Thyroid gland (tissue), 4 donors: ENCODE results near the gene MIA2.

Experiments used
- POLR2A ChIP-seq, 2 donors: fragments of 450-650 bp; IDR thresholded peaks; one replicate each; pipeline ENCODE4 v1.6.1; 2017; ENCODE audit warnings: antibody characterized with exemption in 2 of 2, mild to moderate bottlenecking in 2 of 2, moderate library complexity in 1 of 2
- TF ChIP-seq, protein P1 (sequence below), 6 experiments: fragments of 200-600 bp in 3 of 6; fragments of 450-650 bp in 3 of 6; sonication (generic) in 3 of 6; IDR thresholded peaks; one replicate each; pipeline ENCODE4 v1.5.1; 2016 to 2019; ENCODE audit warnings: antibody characterized with exemption in 6 of 6, mild to moderate bottlenecking in 2 of 6, inconsistent platforms in 1 of 6, moderate library complexity in 1 of 6

- TF ChIP-seq, protein P1, sequence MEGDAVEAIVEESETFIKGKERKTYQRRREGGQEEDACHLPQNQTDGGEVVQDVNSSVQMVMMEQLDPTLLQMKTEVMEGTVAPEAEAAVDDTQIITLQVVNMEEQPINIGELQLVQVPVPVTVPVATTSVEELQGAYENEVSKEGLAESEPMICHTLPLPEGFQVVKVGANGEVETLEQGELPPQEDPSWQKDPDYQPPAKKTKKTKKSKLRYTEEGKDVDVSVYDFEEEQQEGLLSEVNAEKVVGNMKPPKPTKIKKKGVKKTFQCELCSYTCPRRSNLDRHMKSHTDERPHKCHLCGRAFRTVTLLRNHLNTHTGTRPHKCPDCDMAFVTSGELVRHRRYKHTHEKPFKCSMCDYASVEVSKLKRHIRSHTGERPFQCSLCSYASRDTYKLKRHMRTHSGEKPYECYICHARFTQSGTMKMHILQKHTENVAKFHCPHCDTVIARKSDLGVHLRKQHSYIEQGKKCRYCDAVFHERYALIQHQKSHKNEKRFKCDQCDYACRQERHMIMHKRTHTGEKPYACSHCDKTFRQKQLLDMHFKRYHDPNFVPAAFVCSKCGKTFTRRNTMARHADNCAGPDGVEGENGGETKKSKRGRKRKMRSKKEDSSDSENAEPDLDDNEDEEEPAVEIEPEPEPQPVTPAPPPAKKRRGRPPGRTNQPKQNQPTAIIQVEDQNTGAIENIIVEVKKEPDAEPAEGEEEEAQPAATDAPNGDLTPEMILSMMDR (IDR thresholded peaks at IDR 0.05): no peak
- TF ChIP-seq POLR2A (IDR thresholded peaks at IDR 0.05): no peak
These were observed 21.7 kb upstream of the MIA2 start for GRCh38 chr14:39212034-39212433.
